ENCODE measurements around the gene PSMC3. TPM values are rescaled to one million over a fixed set of nuclear protein-coding genes. Genes with fewer than 3 reads are reported as not detected.

The PSMC3 gene
- total RNA-seq, 6 experiments from 2014 or later = 52.5 to 98.1 (median 63.3) TPM

DNA sequence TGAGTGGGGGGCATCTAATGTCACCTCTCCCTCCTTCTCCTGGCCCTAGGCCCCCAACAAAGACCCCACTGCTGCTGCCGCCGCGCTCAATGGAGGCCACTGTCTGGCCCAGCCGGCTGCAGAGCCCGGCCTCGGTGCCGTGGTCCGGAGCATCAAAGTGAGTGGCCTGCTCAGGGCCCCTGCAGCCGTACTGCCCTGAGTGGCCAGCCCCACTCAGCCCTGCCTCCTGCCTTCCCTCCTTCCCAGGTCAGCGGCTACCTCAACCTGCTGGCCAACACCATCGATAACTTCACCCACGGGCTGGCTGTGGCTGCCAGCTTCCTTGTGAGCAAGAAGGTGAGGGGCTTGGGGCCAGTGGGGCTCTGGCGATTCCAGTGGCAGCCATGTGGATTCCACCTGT, 12.9 kb downstream of the PSMC3 start:
- Histone ChIP-seq H3K27ac (no peak overlapping the region), H3K27me3 (no peaks in the 10 kb centered on the region), H3K4me3 (no peak overlapping the region), H3K9me3 (no peaks in the 10 kb centered on the region), H3K36me3 (peaks cover 0 to 14% (median 0%) of the 10 kb centered on the region in 4 donors), H3K4me1 (peaks cover 0 to 6% (median 0%) of the 10 kb centered on the region in 4 donors)
- WGBS (ENCODE audit: insufficient coverage, low coverage, low lambda C conversion rate, missing lambda C conversion rate) = 80% methylated on average over 4 of the region's 13 CpGs
- ATAC-seq (no peak), DNase-seq (no peak)
- intact Hi-C loops (cut with DNase I) = no loop called here
- TF ChIP-seq POLR2A (IDR thresholded peaks at IDR 0.05) = no peak
- TF ChIP-seq, protein P1, sequence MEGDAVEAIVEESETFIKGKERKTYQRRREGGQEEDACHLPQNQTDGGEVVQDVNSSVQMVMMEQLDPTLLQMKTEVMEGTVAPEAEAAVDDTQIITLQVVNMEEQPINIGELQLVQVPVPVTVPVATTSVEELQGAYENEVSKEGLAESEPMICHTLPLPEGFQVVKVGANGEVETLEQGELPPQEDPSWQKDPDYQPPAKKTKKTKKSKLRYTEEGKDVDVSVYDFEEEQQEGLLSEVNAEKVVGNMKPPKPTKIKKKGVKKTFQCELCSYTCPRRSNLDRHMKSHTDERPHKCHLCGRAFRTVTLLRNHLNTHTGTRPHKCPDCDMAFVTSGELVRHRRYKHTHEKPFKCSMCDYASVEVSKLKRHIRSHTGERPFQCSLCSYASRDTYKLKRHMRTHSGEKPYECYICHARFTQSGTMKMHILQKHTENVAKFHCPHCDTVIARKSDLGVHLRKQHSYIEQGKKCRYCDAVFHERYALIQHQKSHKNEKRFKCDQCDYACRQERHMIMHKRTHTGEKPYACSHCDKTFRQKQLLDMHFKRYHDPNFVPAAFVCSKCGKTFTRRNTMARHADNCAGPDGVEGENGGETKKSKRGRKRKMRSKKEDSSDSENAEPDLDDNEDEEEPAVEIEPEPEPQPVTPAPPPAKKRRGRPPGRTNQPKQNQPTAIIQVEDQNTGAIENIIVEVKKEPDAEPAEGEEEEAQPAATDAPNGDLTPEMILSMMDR (IDR thresholded peaks at IDR 0.05) = no peak

DNA sequence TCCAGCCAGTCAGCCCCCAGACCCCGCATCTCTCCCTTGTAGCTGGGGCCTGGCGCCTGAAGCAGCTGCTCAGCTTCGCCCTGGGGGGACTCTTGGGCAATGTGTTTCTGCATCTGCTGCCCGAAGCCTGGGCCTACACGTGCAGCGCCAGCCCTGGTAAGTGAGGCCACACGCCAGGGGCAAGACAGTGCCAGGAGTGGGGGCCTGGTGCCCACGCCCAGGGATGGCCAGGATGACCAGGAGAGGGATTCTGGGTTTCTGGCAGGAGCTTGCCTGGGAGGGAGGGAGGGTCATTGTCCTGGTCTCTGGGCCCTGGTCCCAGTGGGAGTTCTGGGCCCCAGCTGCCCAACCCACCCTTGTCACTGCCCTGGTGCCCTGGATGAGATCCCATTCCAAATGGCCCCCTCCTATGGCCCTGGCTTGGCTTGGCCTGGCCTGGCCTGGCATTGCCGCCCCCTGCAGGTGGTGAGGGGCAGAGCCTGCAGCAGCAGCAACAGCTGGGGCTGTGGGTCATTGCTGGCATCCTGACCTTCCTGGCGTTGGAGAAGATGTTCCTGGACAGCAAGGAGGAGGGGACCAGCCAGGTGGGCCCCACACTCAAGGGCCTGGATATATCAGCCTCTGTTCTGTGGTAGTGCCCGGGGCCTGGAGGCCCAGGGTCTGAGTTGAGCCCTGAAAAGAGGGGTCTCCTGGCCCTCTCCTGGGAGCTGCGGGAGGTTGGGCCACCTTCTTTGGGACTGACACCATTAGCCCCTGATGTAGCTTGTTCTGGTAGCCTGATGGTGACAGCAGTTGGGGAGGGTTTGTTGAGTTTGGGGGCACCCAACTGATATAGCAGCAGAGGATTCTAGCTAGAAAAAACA, 14.1 kb downstream of the PSMC3 start:
- intact Hi-C loops (cut with DNase I) = no loop called here
- DNase-seq (peak in 2 of 3 donors; percentile 69 to 70), ATAC-seq (peak in 1 of 4 donors; percentile 20)
- H3K9me3 ChIP-seq = no peaks in the 10 kb centered on the region
- H3K27me3 ChIP-seq = no peaks in the 10 kb centered on the region
- H3K36me3 ChIP-seq = peaks cover 0 to 2% (median 0%) of the 10 kb centered on the region in 4 donors
- H3K4me1 ChIP-seq = peaks cover 0 to 14% (median under 1%) of the 10 kb centered on the region in 4 donors
- no peak for TF ChIP-seq POLR2A (IDR thresholded peaks at IDR 0.05)
- TF ChIP-seq, protein P1 (IDR thresholded peaks at IDR 0.05) = peak; percentile 67 to 82 (median 73)
- no peak overlapping the region for H3K27ac ChIP-seq
- H3K4me3 ChIP-seq = no peak overlapping the region
- WGBS (ENCODE audit: insufficient coverage, low coverage, low lambda C conversion rate, missing lambda C conversion rate) = 40% methylated on average over 1 of the region's 12 CpGs

DNA sequence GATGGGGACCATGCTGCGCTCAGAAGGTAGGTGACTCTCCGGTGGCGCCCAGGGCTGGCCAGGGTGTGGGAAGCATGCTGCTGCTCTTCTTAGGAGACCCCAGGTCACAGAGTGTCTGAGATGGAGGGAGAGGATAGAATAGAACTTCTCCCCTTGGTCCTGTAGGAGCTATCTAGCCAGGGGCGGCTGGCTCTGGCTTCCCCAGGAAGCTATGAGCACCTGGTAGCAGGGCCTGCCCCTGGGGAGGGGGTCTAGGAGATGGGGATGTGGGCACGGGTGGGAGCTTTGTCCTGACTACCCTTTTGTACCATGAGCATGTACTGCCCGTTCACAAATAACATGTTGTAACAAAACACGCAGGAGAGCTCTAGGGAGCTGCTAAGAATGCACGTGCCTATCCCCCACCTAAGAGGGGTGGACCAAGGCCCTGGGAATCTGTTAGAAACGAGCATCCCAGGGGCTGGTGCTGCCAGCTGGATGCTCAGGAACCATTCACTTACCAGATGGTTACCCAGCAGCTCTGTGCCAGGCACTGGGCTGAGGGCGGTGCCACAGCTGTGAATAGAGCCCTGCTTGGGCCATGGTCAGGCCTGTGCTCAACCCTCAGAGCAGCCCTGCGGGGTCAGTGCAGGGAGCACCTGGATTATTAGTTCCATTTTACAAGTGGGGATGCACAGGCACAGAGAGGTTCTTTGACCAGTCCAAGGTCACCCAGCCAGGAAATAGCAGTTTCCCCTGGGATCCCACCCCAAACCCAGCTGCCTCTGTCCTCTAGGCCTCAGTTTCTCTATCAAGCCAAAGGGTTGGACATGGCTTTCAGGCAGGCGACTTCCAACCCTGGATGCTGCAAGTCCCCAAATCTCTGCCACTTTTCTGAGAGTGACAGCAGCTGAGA, 15.6 kb downstream of the PSMC3 start:
- H3K27ac ChIP-seq = no peak overlapping the region
- TF ChIP-seq POLR2A (IDR thresholded peaks at IDR 0.05) = no peak
- TF ChIP-seq, protein P1 (IDR thresholded peaks at IDR 0.05) = no peak
- peaks cover 0 to 15% (median 2%) of the 10 kb centered on the region in 4 donors for H3K4me1 ChIP-seq
- intact Hi-C loops (cut with DNase I) = no loop called here
- DNase-seq (no peak), ATAC-seq (no peak)
- 69% methylated on average over 4 of the region's 12 CpGs for WGBS (ENCODE audit: insufficient coverage, low coverage, low lambda C conversion rate, missing lambda C conversion rate)
- no peaks in the 10 kb centered on the region for H3K36me3 ChIP-seq
- H3K9me3 ChIP-seq = no peaks in the 10 kb centered on the region
- no peaks in the 10 kb centered on the region for H3K27me3 ChIP-seq
- H3K4me3 ChIP-seq = no peak overlapping the region

DNA sequence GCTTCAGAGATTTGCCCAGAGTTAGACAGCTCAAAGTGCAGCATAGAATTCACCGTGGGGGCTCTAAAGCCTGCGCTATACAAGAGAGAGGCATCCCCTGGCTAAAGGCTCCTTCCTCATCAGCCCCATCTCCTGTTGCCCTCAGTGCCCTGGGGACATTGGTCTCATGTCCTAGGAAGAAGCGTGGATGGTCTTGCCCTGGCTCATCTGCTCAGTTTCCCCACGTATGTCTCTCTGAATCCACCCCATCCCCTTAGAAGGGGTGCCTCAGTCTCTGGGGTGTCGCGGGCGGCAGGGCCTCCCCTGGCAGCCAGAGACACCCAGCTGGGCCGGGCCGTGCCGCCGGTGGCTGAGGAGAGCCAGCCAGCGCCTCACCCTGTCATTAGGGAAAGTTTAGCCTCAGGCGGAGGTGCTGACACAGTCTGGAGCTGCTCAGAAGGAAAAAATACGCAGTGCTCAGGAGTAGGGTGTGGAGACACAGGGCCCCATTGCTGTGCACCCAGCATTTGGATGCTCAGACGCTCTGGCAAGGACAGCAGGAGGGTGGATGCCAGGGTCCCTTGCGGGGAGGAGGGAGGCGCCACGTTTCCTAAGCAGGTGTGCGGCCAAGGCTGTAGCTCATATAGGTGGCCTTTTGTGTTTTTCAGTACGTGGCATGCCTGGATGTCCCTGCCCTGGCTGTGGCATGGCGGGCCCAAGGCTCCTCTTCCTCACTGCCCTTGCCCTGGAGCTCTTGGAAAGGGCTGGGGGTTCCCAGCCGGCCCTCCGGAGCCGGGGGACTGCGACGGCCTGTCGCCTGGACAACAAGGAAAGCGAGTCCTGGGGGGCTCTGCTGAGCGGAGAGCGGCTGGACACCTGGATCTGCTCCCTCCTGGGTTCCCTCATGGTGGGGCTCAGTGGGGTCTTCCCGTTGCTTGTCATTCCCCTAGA, 16.5 kb downstream of the PSMC3 start:
- ATAC-seq (no peak), DNase-seq (no peak)
- Histone ChIP-seq H3K4me1 (peaks cover 0 to 15% (median 2%) of the 10 kb centered on the region in 4 donors), H3K36me3 (no peaks in the 10 kb centered on the region), H3K27me3 (no peaks in the 10 kb centered on the region), H3K27ac (peak overlapping the region in 2 of 3 donors; percentile 75 to 80), H3K4me3 (peak overlapping the region; percentile 78 to 86 (median 79)), H3K9me3 (no peaks in the 10 kb centered on the region)
- intact Hi-C loops (cut with DNase I) = no loop called here
- 63% methylated on average over 7 of the region's 31 CpGs for WGBS (ENCODE audit: insufficient coverage, low coverage, low lambda C conversion rate, missing lambda C conversion rate)
- TF ChIP-seq, protein P1 (IDR thresholded peaks at IDR 0.05) = no peak
- no peak for TF ChIP-seq POLR2A (IDR thresholded peaks at IDR 0.05)

All from right lobe of liver (tissue), 6 donors.